T-helper 17 cell (primary cell): ENCODE data around the gene RAB6A. TPM values are rescaled to one million over a fixed set of nuclear protein-coding genes. Genes with fewer than 3 reads are reported as not detected.

Experiments
- ATAC-seq: fragments of 150-1000 bp; cut with Tn5 transposase; 2 replicates; pipeline ENCODE4 v1.10.0; 2021; ENCODE audit warnings: mild to moderate bottlenecking, moderate library complexity
- DNase-seq, 3 donors: peaks; one replicate each; pipeline versions ENCODE4 v3.0.0 to v3.0.0-alpha.2; 2020 to 2021
- H3K9me3 ChIP-seq: one replicate; pipeline ENCODE4 v1.7.0; 2013; ENCODE audit warnings: low read length, mild to moderate bottlenecking; ENCODE audit not compliant: control insufficient read depth, poor library complexity, severe bottlenecking
- H3K27ac Mint-ChIP-seq: one replicate; pipeline ENCODE4 v1.8.0; 2022; ENCODE audit warnings: mild to moderate bottlenecking, moderate library complexity, mixed read lengths
- H3K27me3 Mint-ChIP-seq: one replicate; pipeline ENCODE4 v1.8.0; 2022; ENCODE audit warnings: mixed read lengths
- H3K36me3 Mint-ChIP-seq: one replicate; pipeline ENCODE4 v1.8.0; 2022; ENCODE audit warnings: low read depth, mixed read lengths
- H3K4me1 Mint-ChIP-seq: one replicate; pipeline ENCODE4 v1.8.0; 2022; ENCODE audit warnings: mild to moderate bottlenecking, mixed read lengths
- H3K4me3 Mint-ChIP-seq: one replicate; pipeline ENCODE4 v1.8.0; 2022; ENCODE audit warnings: mild to moderate bottlenecking, moderate library complexity, mixed read lengths
- total RNA-seq, 4 donors: library from RNA in 2 of 4; stranded (reverse) in 2 of 4; gene quantifications; one replicate each; pipeline ENCODE4 v1.2.3 and lab custom pipeline; 2022 to 2026

The RAB6A gene
- 10 to 100 TPM; 63.8 to 70.3 TPM for total RNA-seq
- 90.8 to 136 reads per million in 2 donors for total RNA-seq (lab: John Stamatoyannopoulos, UW)

DNA sequence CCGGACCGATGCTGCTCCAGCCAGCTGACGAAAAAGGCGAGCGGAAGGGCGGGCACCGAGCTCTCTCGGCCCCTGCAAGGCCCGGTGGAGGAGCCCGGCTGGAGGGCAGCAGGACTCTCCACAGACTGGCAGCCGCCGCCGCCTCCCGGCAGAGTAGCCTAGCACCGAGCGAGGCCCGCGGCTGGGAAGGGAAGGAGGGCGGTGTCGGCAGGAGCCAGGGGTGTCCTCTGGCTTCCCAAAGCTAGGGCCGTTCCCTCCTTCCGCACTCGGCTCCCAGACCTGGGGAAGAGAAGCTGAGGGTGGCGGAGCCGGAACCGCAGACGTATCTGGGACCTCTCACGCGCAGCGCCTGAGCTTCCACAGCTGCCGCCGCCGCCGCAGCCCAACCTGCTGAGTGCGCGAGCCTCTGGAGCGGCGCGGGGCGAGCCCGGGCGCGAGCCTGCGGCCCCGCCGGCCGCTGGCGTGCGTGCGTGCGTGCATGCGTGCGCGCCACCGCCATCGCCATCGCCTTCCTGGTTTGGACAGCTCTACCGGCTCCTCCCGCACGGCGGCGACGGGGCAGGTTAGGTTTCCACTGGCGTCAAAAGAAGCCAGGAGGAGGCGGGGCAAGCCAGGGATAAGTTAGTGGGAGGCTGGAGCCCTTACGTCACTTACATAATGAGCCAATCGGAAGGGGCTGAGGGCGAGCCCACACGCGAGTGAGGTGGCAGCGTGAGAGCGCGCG is at the start of gene RAB6A:
Gene RAB6A (minus strand): TSS at position 396 of the 724 bp plus-strand sequence. CDS start 439 bp downstream, outside the sequence.
- DNase-seq (peak; percentile 98 to 99 (median 98)), ATAC-seq (peak; percentile 91)
- Mint-ChIP-seq H3K4me1 (peaks cover 25% of the 10 kb centered on the region), H3K27ac (peak within 1 kb of the TSS; percentile 90), H3K27me3 (peaks cover 6% of the 10 kb centered on the region), H3K36me3 (peaks cover 2% of the 10 kb centered on the region), H3K4me3 (peak within 1 kb of the TSS; percentile 96)
- no peaks in the 10 kb centered on the region for H3K9me3 ChIP-seq

GRCh38 chr11:73810637-73811036 is 49.8 kb upstream of the RAB6A start:
- H3K9me3 ChIP-seq = no peaks in the 10 kb centered on the region
- no peak overlapping the region for H3K27ac Mint-ChIP-seq
- no peak overlapping the region for H3K4me3 Mint-ChIP-seq
- ATAC-seq = no peak
- no peaks in the 10 kb centered on the region for H3K27me3 Mint-ChIP-seq
- peaks cover 11% of the 10 kb centered on the region for H3K4me1 Mint-ChIP-seq
- H3K36me3 Mint-ChIP-seq = peaks cover 14% of the 10 kb centered on the region
- DNase-seq = no peak

DNA sequence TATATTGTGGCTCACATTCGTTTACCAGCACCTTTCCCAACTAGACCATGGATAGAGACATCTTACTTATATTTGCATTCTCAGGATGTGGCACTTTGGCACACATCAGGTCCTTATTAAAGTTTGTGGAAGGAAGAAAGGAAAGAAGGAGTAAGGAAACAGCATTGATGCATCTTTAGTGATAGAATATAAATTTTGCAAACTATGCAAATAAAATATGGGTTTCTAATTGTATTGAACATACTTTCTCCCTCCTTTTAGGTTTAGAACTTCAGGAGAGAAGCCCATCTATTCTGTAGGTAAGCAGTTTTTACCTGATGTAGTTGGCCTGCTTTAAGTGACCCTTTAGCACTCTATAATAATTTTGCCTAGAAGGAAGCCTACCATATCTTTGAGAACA is 47.2 kb upstream of the RAB6A start:
- H3K9me3 ChIP-seq = no peaks in the 10 kb centered on the region
- H3K27me3 Mint-ChIP-seq = no peaks in the 10 kb centered on the region
- ATAC-seq (no peak), DNase-seq (no peak)
- H3K36me3 Mint-ChIP-seq = peaks cover 14% of the 10 kb centered on the region
- H3K4me3 Mint-ChIP-seq = no peak overlapping the region
- no peak overlapping the region for H3K27ac Mint-ChIP-seq
- peaks cover 11% of the 10 kb centered on the region for H3K4me1 Mint-ChIP-seq

DNA sequence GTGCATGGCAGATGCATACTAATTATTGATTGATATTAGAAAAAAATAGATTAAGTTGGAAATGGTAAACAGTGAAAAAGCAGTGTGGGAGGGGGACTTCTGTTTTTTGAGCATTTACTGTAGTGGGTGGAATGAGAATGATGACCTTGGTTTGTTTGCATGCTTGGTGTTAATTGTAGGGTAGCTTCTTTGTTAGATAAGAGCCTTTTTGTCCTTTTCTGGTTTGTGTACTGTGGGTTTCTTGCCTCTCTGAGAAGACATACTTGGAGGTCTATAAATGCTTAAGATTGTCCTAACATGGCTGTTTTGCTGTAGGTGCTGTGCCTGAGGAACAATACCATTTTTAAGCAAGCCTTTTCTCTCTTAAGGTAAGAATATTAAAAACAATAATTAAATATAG is 43.8 kb upstream of the RAB6A start:
- DNase-seq (no peak), ATAC-seq (no peak)
- H3K27me3 Mint-ChIP-seq = no peaks in the 10 kb centered on the region
- H3K4me1 Mint-ChIP-seq = peaks cover 7% of the 10 kb centered on the region
- no peak overlapping the region for H3K27ac Mint-ChIP-seq
- H3K9me3 ChIP-seq = no peaks in the 10 kb centered on the region
- peaks cover 10% of the 10 kb centered on the region for H3K36me3 Mint-ChIP-seq
- no peak overlapping the region for H3K4me3 Mint-ChIP-seq

DNA sequence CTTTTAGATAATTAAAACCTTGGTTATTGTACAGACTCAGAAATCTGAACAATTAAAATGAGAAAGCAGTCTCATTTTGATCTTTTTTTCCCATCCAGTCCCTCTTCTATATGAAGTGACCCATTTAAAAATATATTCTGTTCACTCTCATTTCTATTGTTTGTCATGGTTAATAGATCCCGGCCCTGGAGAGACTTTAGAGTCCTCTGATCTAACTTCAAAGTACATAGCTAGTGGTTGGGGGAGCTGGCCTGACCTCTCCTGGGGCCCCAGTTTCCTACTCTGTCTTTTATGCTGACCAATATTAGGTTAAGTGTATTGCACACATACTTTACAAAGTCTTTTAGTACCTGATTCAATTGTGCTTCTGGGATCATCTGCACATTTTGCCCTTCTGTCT is 40.3 kb upstream of the RAB6A start:
- DNase-seq (no peak), ATAC-seq (no peak)
- peaks cover 10% of the 10 kb centered on the region for H3K36me3 Mint-ChIP-seq
- H3K4me3 Mint-ChIP-seq = no peak overlapping the region
- no peaks in the 10 kb centered on the region for H3K27me3 Mint-ChIP-seq
- H3K27ac Mint-ChIP-seq = no peak overlapping the region
- H3K9me3 ChIP-seq = no peaks in the 10 kb centered on the region
- H3K4me1 Mint-ChIP-seq = peaks cover 8% of the 10 kb centered on the region

- H3K36me3 Mint-ChIP-seq = peaks cover 6% of the 10 kb centered on the region
- no peak overlapping the region for H3K4me3 Mint-ChIP-seq
- peak overlapping the region; percentile 51 for H3K27ac Mint-ChIP-seq
These were observed 39.5 kb upstream of the RAB6A start for GRCh38 chr11:73800276-73800806.

GRCh38 chr11:73797457-73797856 is 36.6 kb upstream of the RAB6A start:
- DNase-seq = no peak
- Mint-ChIP-seq H3K4me3 (no peak overlapping the region), H3K4me1 (peaks cover 11% of the 10 kb centered on the region), H3K27ac (no peak overlapping the region), H3K36me3 (peaks cover 10% of the 10 kb centered on the region), H3K27me3 (no peaks in the 10 kb centered on the region)
- ATAC-seq = no peak
- H3K9me3 ChIP-seq = no peaks in the 10 kb centered on the region

More at GRCh38 chr11:73800276-73800806, 39.5 kb upstream of the RAB6A start:
- peaks cover 8% of the 10 kb centered on the region for H3K4me1 Mint-ChIP-seq
- DNase-seq (no peak), ATAC-seq (no peak)
- H3K27me3 Mint-ChIP-seq = no peaks in the 10 kb centered on the region
- no peaks in the 10 kb centered on the region for H3K9me3 ChIP-seq

GRCh38 chr11:73795925-73796632 is 35.2 kb upstream of the RAB6A start:
- Mint-ChIP-seq H3K4me3 (no peak overlapping the region), H3K27me3 (no peaks in the 10 kb centered on the region), H3K36me3 (peaks cover 10% of the 10 kb centered on the region), H3K4me1 (peaks cover 10% of the 10 kb centered on the region), H3K27ac (no peak overlapping the region)
- H3K9me3 ChIP-seq = no peaks in the 10 kb centered on the region
- DNase-seq (no peak), ATAC-seq (no peak)

DNA sequence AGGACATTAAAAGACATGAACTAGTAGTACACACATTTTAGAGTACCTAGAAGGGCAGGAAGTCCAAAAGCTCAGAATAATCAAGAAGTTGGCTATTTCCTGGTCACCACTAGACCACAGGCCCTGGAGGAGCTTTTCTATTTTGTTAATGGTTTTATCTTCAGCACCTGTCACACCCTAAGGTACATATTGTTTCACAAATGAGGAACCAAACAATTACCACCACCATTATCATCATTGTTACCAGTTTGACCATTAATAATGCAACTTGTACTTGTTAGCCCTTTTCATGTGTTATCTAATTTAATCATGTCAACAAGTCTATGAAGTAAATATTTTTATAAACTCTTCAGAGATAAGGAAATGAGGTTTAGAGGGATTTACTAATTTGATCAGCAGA is 31.7 kb upstream of the RAB6A start:
- peaks cover 13% of the 10 kb centered on the region for H3K4me1 Mint-ChIP-seq
- DNase-seq (no peak), ATAC-seq (no peak)
- no peak overlapping the region for H3K27ac Mint-ChIP-seq
- H3K4me3 Mint-ChIP-seq = no peak overlapping the region
- H3K9me3 ChIP-seq = no peaks in the 10 kb centered on the region
- peaks cover 8% of the 10 kb centered on the region for H3K36me3 Mint-ChIP-seq
- H3K27me3 Mint-ChIP-seq = no peaks in the 10 kb centered on the region

DNA sequence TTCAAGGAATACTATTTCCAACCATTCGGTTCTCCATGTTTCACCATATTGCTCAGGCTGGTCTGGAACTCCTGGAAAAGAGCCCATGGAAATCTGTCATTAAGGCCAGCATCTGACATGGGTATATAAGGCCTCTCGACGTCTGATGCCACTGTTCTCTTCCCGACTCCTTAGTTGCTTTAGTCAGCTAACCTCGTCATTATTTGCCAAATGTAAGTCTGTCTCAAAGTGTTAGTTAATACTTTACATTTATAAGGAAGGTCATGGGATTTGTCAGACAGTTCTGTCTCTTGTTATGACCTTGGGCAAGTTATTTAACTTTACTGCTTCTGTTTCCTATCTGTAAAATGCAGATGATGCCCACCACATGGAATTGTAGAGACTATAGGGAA is 28.4 kb upstream of the RAB6A start:
- ATAC-seq = no peak
- Mint-ChIP-seq H3K27me3 (no peaks in the 10 kb centered on the region), H3K27ac (peak overlapping the region; percentile 98), H3K36me3 (peaks cover 8% of the 10 kb centered on the region), H3K4me1 (peaks cover 20% of the 10 kb centered on the region), H3K4me3 (peak overlapping the region; percentile 99)
- H3K9me3 ChIP-seq = no peaks in the 10 kb centered on the region
- no peak for DNase-seq

- Mint-ChIP-seq H3K27me3 (no peaks in the 10 kb centered on the region), H3K4me3 (peak within 1 kb of the TSS; percentile 99), H3K4me1 (peaks cover 16% of the 10 kb centered on the region), H3K27ac (peak within 1 kb of the TSS; percentile 98), H3K36me3 (peaks cover 4% of the 10 kb centered on the region)
- peak; percentile 100 for ATAC-seq
- peak; percentile 73 to 78 (median 76) for DNase-seq
- H3K9me3 ChIP-seq = no peaks in the 10 kb centered on the region
These were observed 27.0 kb upstream of the RAB6A start, which contains the start of gene MRPL48 for GRCh38 chr11:73787643-73788558. Gene MRPL48 (plus strand): TSS chr11:73787874. CDS start chr11:73787972, 98 bp downstream.

DNA sequence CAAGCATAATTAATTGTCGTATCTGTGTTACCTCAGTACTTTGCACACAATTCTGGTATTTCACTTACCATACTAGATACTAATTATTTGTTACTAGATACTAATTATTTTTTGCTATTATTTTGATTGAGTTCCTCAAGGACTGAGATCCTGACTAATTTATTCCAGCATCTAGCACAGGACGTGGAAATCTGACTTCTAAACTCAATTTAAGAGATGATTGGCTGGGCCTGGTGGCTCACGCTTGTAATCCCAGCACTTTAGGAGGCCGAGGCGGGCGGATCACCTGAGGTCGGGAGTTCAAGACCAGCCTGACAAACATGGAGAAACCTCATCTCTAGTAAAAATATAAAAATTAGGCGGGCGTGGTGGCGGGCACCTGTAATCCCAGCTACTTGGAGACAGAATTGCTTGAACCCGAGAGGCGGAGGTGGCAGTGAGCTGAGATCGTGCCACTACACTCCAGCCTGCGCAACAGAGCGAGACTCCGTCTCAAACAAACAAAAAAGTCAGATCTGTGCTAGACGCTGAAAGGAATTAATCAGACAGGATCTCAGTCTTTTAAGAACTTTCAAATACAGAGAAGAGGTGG is 26.3 kb upstream of the RAB6A start:
- Mint-ChIP-seq H3K27me3 (no peaks in the 10 kb centered on the region), H3K4me1 (peaks cover 16% of the 10 kb centered on the region), H3K36me3 (peaks cover 4% of the 10 kb centered on the region), H3K27ac (peak overlapping the region; percentile 98), H3K4me3 (peak overlapping the region; percentile 99)
- H3K9me3 ChIP-seq = no peaks in the 10 kb centered on the region
- no peak for ATAC-seq
- DNase-seq = no peak
